ENCODE measurements around the gene FAM171A2.
"Not testable (repeated sequence)": the region's sequence is repeated elsewhere in the genome, so short reads cannot be mapped to it uniquely, and the experiment has no call there.

FAM171A2 gene

GRCh38 chr17:44363613-44364159 lies at the start of gene FAM171A2:
FAM171A2 (minus strand) TSS chr17:44363853; CDS start chr17:44363714, 139 bp downstream.
- DNase-seq: no peak

GRCh38 chr17:44409309-44410028 lies 45.8 kb upstream of the FAM171A2 start:
- DNase-seq: no peak

GRCh38 chr17:44408786-44409185 lies 45.1 kb upstream of the FAM171A2 start:
- DNase-seq: no peak

- DNase-seq: no peak
These were observed 39.0 kb upstream of the FAM171A2 start for GRCh38 chr17:44402564-44403172.

- no peak for DNase-seq
These were observed 36.7 kb upstream of the FAM171A2 start for GRCh38 chr17:44400226-44400847.

GRCh38 chr17:44398692-44399691 lies 35.3 kb upstream of the FAM171A2 start:
- no peak for DNase-seq

- DNase-seq: no peak
These were observed 34.1 kb upstream of the FAM171A2 start for GRCh38 chr17:44397479-44398440.

- no peak for DNase-seq
These were observed 33.3 kb upstream of the FAM171A2 start for GRCh38 chr17:44396946-44397345.

- DNase-seq: no peak
These were observed 31.2 kb upstream of the FAM171A2 start for GRCh38 chr17:44394833-44395232.

GRCh38 chr17:44394112-44394511 lies 30.5 kb upstream of the FAM171A2 start:
- DNase-seq: not testable (repeated sequence)

GRCh38 chr17:44390250-44390870 lies 26.7 kb upstream of the FAM171A2 start:
- DNase-seq: no peak

GRCh38 chr17:44389723-44390202 lies 26.1 kb upstream of the FAM171A2 start:
- no peak for DNase-seq

GRCh38 chr17:44389281-44389680 lies 25.6 kb upstream of the FAM171A2 start, which contains the start of gene ITGA2B:
ITGA2B (minus strand) TSS chr17:44389649; CDS start chr17:44389473, 176 bp downstream.
- no peak for DNase-seq

- no peak for DNase-seq
These were observed 24.2 kb upstream of the FAM171A2 start for GRCh38 chr17:44387804-44388203.

GRCh38 chr17:44386182-44386525 lies 22.5 kb upstream of the FAM171A2 start:
- no peak for DNase-seq

- DNase-seq: no peak
These were observed 21.9 kb upstream of the FAM171A2 start for GRCh38 chr17:44385287-44386181.

GRCh38 chr17:44384823-44385286 lies 21.2 kb upstream of the FAM171A2 start:
- no peak for DNase-seq

GRCh38 chr17:44384281-44384822 lies 20.7 kb upstream of the FAM171A2 start:
- DNase-seq: no peak

- no peak for DNase-seq
These were observed 20.2 kb upstream of the FAM171A2 start for GRCh38 chr17:44383861-44384260.
